MCF 10A (cell line): Measurements from ENCODE around the gene VSIG8. TPM values are rescaled to one million over a fixed set of nuclear protein-coding genes. Genes with fewer than 3 reads are reported as not detected.
A peak's percentile ranks its signal among the peaks of the same experiment; 100 is the strongest.

Source experiments
- BruUV-seq: library from RNA; stranded (reverse); fragments of 400-500 nt; replicated peaks from 2 replicates; lab custom pipeline; 2021; lab: Mats Ljungman, UMichigan
- CTCF ChIA-PET: fragments of 300-600 bp; sonication (Branson Sonifier 250); formaldehyde crosslinking; extraction: SDS; loops from one replicate; lab custom pipeline; 2021; ENCODE audit warnings: antibody characterized with exemption, inconsistent platforms; lab: Yijun Ruan, JAX
- POLR2A ChIA-PET: fragments of 300-600, 350-650 bp; sonication (Branson Sonifier 250); formaldehyde crosslinking; extraction: SDS; loops from one replicate; lab custom pipeline; 2020; ENCODE audit warnings: antibody characterized with exemption, inconsistent platforms; lab: Yijun Ruan, JAX
- DNase-seq: peaks from one replicate; pipeline ENCODE4 v3.0.0-alpha.2; 2018; ENCODE audit not compliant: unreplicated experiment
- H3K27ac Mint-ChIP-seq: one replicate; pipeline ENCODE4 v1.8.0; 2022; ENCODE audit warnings: mild to moderate bottlenecking, low read depth, mixed read lengths; ENCODE audit not compliant: unreplicated experiment
- H3K27me3 Mint-ChIP-seq: one replicate; pipeline ENCODE4 v1.8.0; 2022; ENCODE audit warnings: mixed read lengths; ENCODE audit not compliant: insufficient read depth, unreplicated experiment
- H3K36me3 Mint-ChIP-seq: one replicate; pipeline ENCODE4 v1.8.0; 2022; ENCODE audit warnings: mild to moderate bottlenecking, moderate library complexity, mixed read lengths; ENCODE audit not compliant: insufficient read depth, unreplicated experiment
- H3K4me1 Mint-ChIP-seq: one replicate; pipeline ENCODE4 v1.8.0; 2022; ENCODE audit warnings: mixed read lengths; ENCODE audit not compliant: insufficient read depth, unreplicated experiment
- H3K4me3 Mint-ChIP-seq: one replicate; pipeline ENCODE4 v1.8.0; 2022; ENCODE audit warnings: mild to moderate bottlenecking, moderate library complexity, mixed read lengths; ENCODE audit not compliant: unreplicated experiment
- H3K9me3 Mint-ChIP-seq: one replicate; pipeline ENCODE4 v1.8.0; 2022; ENCODE audit warnings: mixed read lengths; ENCODE audit not compliant: unreplicated experiment
- intact Hi-C: fragments of 100-400 bp; cut with micrococcal nuclease; formaldehyde crosslinking; loops from 2 replicates; pipeline ENCODE4 v1.14.1; 2022
- total RNA-seq: library from RNA; stranded (reverse); gene quantifications from 2 replicates; pipeline ENCODE4 v1.2.3, GENCODE V29; 2022
- TF ChIP-seq, protein P1 (sequence below): fragments of 200-600 bp; IDR thresholded peaks from one replicate; pipeline ENCODE4 v1.8.0; 2022; ENCODE audit warnings: antibody characterized with exemption, mild to moderate bottlenecking; ENCODE audit not compliant: unreplicated experiment

The VSIG8 gene
- total RNA-seq, 1 experiment from 2014 or later: not detected

DNA sequence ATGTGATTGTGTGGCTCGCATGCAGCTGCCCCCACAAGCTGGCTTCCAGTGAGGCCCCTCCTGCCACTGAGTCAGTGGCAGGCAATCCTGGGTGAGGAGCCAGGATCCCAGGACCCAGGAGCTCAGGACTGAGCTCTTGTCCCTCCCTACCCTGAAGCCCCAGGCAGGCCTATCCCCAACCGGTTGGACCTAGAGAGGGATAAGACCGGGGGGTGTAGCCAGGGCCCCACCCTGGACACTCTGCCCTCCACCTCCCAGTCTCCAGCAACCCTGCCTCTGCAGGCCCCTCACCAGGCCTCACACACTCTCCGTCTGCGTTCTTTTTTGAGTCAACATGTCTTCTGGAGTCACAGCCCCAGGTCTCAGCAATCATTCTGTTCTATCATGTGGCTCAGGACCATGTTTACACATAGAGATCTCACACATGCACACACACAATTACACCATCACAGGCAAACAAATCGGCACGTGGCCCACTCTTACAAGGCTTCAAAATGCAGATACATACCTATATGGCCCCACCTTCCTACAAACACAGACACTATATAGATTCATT lies 2.6 kb downstream of the VSIG8 start:
- TF ChIP-seq, protein P1, sequence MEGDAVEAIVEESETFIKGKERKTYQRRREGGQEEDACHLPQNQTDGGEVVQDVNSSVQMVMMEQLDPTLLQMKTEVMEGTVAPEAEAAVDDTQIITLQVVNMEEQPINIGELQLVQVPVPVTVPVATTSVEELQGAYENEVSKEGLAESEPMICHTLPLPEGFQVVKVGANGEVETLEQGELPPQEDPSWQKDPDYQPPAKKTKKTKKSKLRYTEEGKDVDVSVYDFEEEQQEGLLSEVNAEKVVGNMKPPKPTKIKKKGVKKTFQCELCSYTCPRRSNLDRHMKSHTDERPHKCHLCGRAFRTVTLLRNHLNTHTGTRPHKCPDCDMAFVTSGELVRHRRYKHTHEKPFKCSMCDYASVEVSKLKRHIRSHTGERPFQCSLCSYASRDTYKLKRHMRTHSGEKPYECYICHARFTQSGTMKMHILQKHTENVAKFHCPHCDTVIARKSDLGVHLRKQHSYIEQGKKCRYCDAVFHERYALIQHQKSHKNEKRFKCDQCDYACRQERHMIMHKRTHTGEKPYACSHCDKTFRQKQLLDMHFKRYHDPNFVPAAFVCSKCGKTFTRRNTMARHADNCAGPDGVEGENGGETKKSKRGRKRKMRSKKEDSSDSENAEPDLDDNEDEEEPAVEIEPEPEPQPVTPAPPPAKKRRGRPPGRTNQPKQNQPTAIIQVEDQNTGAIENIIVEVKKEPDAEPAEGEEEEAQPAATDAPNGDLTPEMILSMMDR: no peak
- Mint-ChIP-seq H3K9me3 (no peaks in the 10 kb centered on the region), H3K4me3 (no peak overlapping the region), H3K36me3 (no peaks in the 10 kb centered on the region), H3K27me3 (no peaks in the 10 kb centered on the region), H3K4me1 (peaks cover 13% of the 10 kb centered on the region), H3K27ac (no peak overlapping the region)
- no TSS peak for BruUV-seq
- intact Hi-C loops: no loop called here
- ChIA-PET POLR2A (interaction anchor here (0.6 to 1.0 kb wide), 3 partner anchors 8 to 718 kb away, joined by 3 to 4 read pairs (median 3); no protein-coding TSS in a partner anchor), CTCF (interaction anchor here (0.7 to 4.8 kb wide), 4 partner anchors 9 to 62 kb away, joined by 3 to 30 read pairs (median 4); no protein-coding TSS in a partner anchor)
- no peak for DNase-seq

DNA sequence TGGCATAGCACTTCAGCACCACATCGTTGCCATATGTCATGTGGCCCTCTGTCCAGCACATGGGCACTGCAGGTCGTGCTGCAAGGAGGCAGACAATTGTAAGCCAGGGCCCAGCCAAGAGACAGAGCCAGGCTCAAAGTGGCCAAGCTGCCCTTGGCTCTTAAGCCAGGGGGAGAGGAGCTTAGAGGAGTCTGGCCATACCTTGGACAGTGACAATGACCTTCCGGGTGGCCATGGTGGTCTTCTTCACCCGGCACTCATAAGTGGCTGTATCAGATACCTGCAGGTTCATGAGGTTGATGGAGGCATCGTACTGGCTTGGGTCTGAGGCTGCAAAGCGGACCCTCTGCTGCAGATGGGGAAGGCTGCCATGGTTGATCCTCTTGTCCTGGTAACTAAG lies 4.6 kb downstream of the VSIG8 start:
- peaks cover 24% of the 10 kb centered on the region for H3K4me1 Mint-ChIP-seq
- H3K27ac Mint-ChIP-seq: no peak overlapping the region
- DNase-seq: no peak
- intact Hi-C loops: no loop called here
- H3K36me3 Mint-ChIP-seq: no peaks in the 10 kb centered on the region
- no peaks in the 10 kb centered on the region for H3K9me3 Mint-ChIP-seq
- TF ChIP-seq, protein P1: no peak
- H3K27me3 Mint-ChIP-seq: no peaks in the 10 kb centered on the region
- ChIA-PET POLR2A (interaction anchor here (9.6 kb wide), 1 partner anchor 11 kb away, joined by 80 read pairs; no protein-coding TSS in a partner anchor), CTCF (interaction anchor here (0.5 to 3.8 kb wide), 9 partner anchors 12 to 161 kb away, joined by 3 to 49 read pairs (median 5); partner anchors contain the start of gene FCRL6)
- BruUV-seq: no TSS peak
- no peak overlapping the region for H3K4me3 Mint-ChIP-seq

DNA sequence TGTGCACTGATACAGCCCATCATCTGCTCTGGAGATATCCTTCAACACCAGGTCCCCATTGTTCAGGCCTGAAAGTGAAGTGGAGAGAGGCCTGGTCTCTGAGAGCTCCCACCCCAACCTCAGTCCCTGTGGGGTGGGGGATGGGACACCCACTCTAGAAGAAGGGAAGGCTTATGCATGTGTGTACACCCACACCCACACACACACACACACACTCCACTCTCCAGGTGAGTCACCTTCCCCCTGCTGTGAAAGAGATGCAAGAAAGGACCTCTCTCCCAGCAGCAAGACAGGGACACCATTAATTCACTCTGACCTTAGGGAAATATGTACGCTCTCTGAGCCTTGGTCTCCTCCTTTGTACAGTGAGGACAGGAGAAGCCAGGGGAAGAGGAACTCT lies 5.9 kb downstream of the VSIG8 start:
- H3K4me1 Mint-ChIP-seq: peaks cover 24% of the 10 kb centered on the region
- CTCF ChIA-PET: interaction anchor here (0.6 to 3.8 kb wide), 9 partner anchors 12 to 755 kb away, joined by 3 to 49 read pairs (median 5); no protein-coding TSS in a partner anchor
- no peaks in the 10 kb centered on the region for H3K27me3 Mint-ChIP-seq
- H3K27ac Mint-ChIP-seq: no peak overlapping the region
- TF ChIP-seq, protein P1: no peak
- POLR2A ChIA-PET: interaction anchor here (0.8 to 9.6 kb wide), 2 partner anchors 12 to 67 kb away, joined by 4 to 80 read pairs; no protein-coding TSS in a partner anchor
- no peaks in the 10 kb centered on the region for H3K36me3 Mint-ChIP-seq
- intact Hi-C loops: no loop called here
- no peaks in the 10 kb centered on the region for H3K9me3 Mint-ChIP-seq
- peak; percentile 13 for DNase-seq
- BruUV-seq: no TSS peak
- H3K4me3 Mint-ChIP-seq: no peak overlapping the region

DNA sequence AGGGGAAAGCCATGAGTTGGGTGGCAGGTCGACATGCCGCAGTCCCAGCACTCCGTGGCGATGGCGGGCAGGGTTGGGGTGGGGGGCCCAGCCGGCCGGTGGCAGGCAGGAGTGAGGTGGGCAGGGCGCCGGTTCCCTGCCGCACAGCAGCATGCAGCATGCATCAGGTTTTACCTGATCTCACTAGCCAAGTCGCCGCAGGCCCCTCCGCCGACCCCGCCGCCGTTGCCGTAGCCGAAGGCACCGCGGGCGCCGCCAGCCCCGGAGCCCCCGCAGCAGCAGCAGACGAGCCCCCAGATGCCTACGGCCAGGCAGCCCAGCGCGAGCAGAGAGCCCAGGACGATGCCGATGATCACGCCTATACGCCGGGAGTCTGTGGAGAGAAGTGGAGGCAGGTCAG lies 6.7 kb downstream of the VSIG8 start:
- Mint-ChIP-seq H3K36me3 (no peaks in the 10 kb centered on the region), H3K27me3 (no peaks in the 10 kb centered on the region), H3K9me3 (no peaks in the 10 kb centered on the region), H3K27ac (peak overlapping the region; percentile 61), H3K4me1 (peaks cover 25% of the 10 kb centered on the region), H3K4me3 (peak overlapping the region; percentile 77)
- CTCF ChIA-PET: interaction anchor here (0.6 to 3.8 kb wide), 7 partner anchors 32 to 101 kb away, joined by 3 to 49 read pairs (median 6); no protein-coding TSS in a partner anchor
- POLR2A ChIA-PET: interaction anchor here (0.6 to 9.6 kb wide), 8 partner anchors 10 to 69 kb away, joined by 3 to 80 read pairs (median 4); no protein-coding TSS in a partner anchor
- DNase-seq: no peak
- intact Hi-C loops: no loop called here
- TF ChIP-seq, protein P1: no peak
- BruUV-seq: no TSS peak
